KOPT-K1 (cell line): Measurements from ENCODE around the gene CIPC.

Source experiments
- H3K27ac ChIP-seq: fragments of 200-600 bp; sonication (generic); 2 replicates; pipeline ENCODE4 v1.5.1; 2016; ENCODE audit warnings: antibody characterized with exemption, mild to moderate bottlenecking, low read depth, low read length; ENCODE audit not compliant: poor library complexity, severe bottlenecking
- H3K36me3 ChIP-seq: fragments of 200-600 bp; sonication (generic); 2 replicates; pipeline ENCODE4 v1.5.1; 2017; ENCODE audit warnings: antibody characterized with exemption, mild to moderate bottlenecking, low read length, moderate library complexity; ENCODE audit not compliant: insufficient read depth
- H3K9me3 ChIP-seq: fragments of 200-600 bp; sonication (generic); 2 replicates; pipeline ENCODE4 v1.5.1; 2017; ENCODE audit warnings: antibody characterized with exemption, low read length, mild to moderate bottlenecking; ENCODE audit not compliant: insufficient read depth, poor library complexity, severe bottlenecking

Gene CIPC

GRCh38 chr14:77105145-77105939, 7.3 kb downstream of the CIPC start:
- no peaks in the 10 kb centered on the region for H3K9me3 ChIP-seq
- H3K27ac ChIP-seq: no peak overlapping the region
- peaks cover 46% of the 10 kb centered on the region for H3K36me3 ChIP-seq

GRCh38 chr14:77106666-77107065, 8.6 kb downstream of the CIPC start:
- peaks cover 57% of the 10 kb centered on the region for H3K36me3 ChIP-seq
- H3K27ac ChIP-seq: no peak overlapping the region
- H3K9me3 ChIP-seq: no peaks in the 10 kb centered on the region

GRCh38 chr14:77107228-77107627, 9.2 kb downstream of the CIPC start:
- Histone ChIP-seq H3K36me3 (peaks cover 63% of the 10 kb centered on the region), H3K9me3 (no peaks in the 10 kb centered on the region), H3K27ac (no peak overlapping the region)

- H3K27ac ChIP-seq: no peak overlapping the region
- H3K36me3 ChIP-seq: peaks cover 73% of the 10 kb centered on the region
- H3K9me3 ChIP-seq: no peaks in the 10 kb centered on the region
Observed at GRCh38 chr14:77108753-77109152, 10.7 kb downstream of the CIPC start.

- Histone ChIP-seq H3K27ac (no peak overlapping the region), H3K36me3 (peaks cover 82% of the 10 kb centered on the region), H3K9me3 (no peaks in the 10 kb centered on the region)
Observed at GRCh38 chr14:77109656-77110055, 11.6 kb downstream of the CIPC start.

GRCh38 chr14:77110286-77110685, 12.2 kb downstream of the CIPC start:
- Histone ChIP-seq H3K9me3 (no peaks in the 10 kb centered on the region), H3K27ac (no peak overlapping the region), H3K36me3 (peaks cover 88% of the 10 kb centered on the region)

- H3K27ac ChIP-seq: no peak overlapping the region
- H3K36me3 ChIP-seq: peaks cover 84% of the 10 kb centered on the region
- H3K9me3 ChIP-seq: no peaks in the 10 kb centered on the region
Observed at GRCh38 chr14:77111021-77111420, 13.0 kb downstream of the CIPC start.

GRCh38 chr14:77113644-77114043, 15.6 kb downstream of the CIPC start:
- Histone ChIP-seq H3K9me3 (no peaks in the 10 kb centered on the region), H3K36me3 (peaks cover 60% of the 10 kb centered on the region), H3K27ac (no peak overlapping the region)

GRCh38 chr14:77114609-77115008, 16.6 kb downstream of the CIPC start:
- Histone ChIP-seq H3K9me3 (no peaks in the 10 kb centered on the region), H3K36me3 (peaks cover 51% of the 10 kb centered on the region), H3K27ac (no peak overlapping the region)

GRCh38 chr14:77116172-77116817, 18.2 kb downstream of the CIPC start:
- no peaks in the 10 kb centered on the region for H3K9me3 ChIP-seq
- peaks cover 35% of the 10 kb centered on the region for H3K36me3 ChIP-seq
- H3K27ac ChIP-seq: no peak overlapping the region

GRCh38 chr14:77119851-77120250, 21.8 kb downstream of the CIPC start:
- Histone ChIP-seq H3K9me3 (no peaks in the 10 kb centered on the region), H3K36me3 (peaks cover 5% of the 10 kb centered on the region; the same call in 1 of the 2 replicates), H3K27ac (no peak overlapping the region)

GRCh38 chr14:77120771-77121743, 23.0 kb downstream of the CIPC start:
- H3K36me3 ChIP-seq: no peaks in the 10 kb centered on the region

GRCh38 chr14:77122526-77123125, 24.6 kb downstream of the CIPC start:
- Histone ChIP-seq H3K27ac (no peak overlapping the region), H3K9me3 (no peaks in the 10 kb centered on the region), H3K36me3 (no peaks in the 10 kb centered on the region)

More at GRCh38 chr14:77120771-77121743, 23.0 kb downstream of the CIPC start:
- Histone ChIP-seq H3K27ac (peak overlapping the region; percentile 71), H3K9me3 (no peaks in the 10 kb centered on the region)

GRCh38 chr14:77123381-77124325, 25.6 kb downstream of the CIPC start:
- no peaks in the 10 kb centered on the region for H3K9me3 ChIP-seq
- no peaks in the 10 kb centered on the region for H3K36me3 ChIP-seq
- H3K27ac ChIP-seq: no peak overlapping the region
